VCaP (cell line): ENCODE measurements around the gene PCNX2.

Experiments used
- H3K27ac ChIP-seq: fragments of 450-650 bp; 2 replicates; pipeline ENCODE4 v1.5.1; 2017
- CTCF ChIP-seq: fragments of 450-650 bp; conservative IDR thresholded peaks from 2 replicates; pipeline ENCODE4 v1.5.1; 2017; ENCODE audit warnings: mild to moderate bottlenecking, moderate library complexity

PCNX2 gene

GRCh38 chr1:233238884-233239431, 56.6 kb downstream of the PCNX2 start:
- TF ChIP-seq CTCF: peak; percentile 23; the same call in 1 of the 2 replicates
- no peak overlapping the region for H3K27ac ChIP-seq

GRCh38 chr1:233237647-233238046, 57.9 kb downstream of the PCNX2 start:
- TF ChIP-seq CTCF: no peak
- no peak overlapping the region for H3K27ac ChIP-seq

- TF ChIP-seq CTCF: no peak
- no peak overlapping the region for H3K27ac ChIP-seq
These were observed 62.0 kb downstream of the PCNX2 start for GRCh38 chr1:233233508-233234040.

- no peak overlapping the region for H3K27ac ChIP-seq
- TF ChIP-seq CTCF: no peak
These were observed 65.5 kb downstream of the PCNX2 start for GRCh38 chr1:233230011-233230410.

- H3K27ac ChIP-seq: no peak overlapping the region
These were observed 66.2 kb downstream of the PCNX2 start for GRCh38 chr1:233229288-233229687.

GRCh38 chr1:233227930-233228465, 67.5 kb downstream of the PCNX2 start:
- no peak for TF ChIP-seq CTCF
- no peak overlapping the region for H3K27ac ChIP-seq

More at GRCh38 chr1:233229288-233229687, 66.2 kb downstream of the PCNX2 start:
- TF ChIP-seq CTCF: no peak

GRCh38 chr1:233224311-233224710, 71.2 kb downstream of the PCNX2 start:
- H3K27ac ChIP-seq: no peak overlapping the region
- TF ChIP-seq CTCF: no peak
